ENCODE data around the gene LUC7L3.

Gene LUC7L3

GRCh38 chr17:50763716-50764475 lies 44.5 kb downstream of the LUC7L3 start:
- DNase-seq, result no peak

- DNase-seq, result no peak
These were observed 45.3 kb downstream of the LUC7L3 start for GRCh38 chr17:50764734-50765149.

GRCh38 chr17:50765454-50766221 lies 46.2 kb downstream of the LUC7L3 start:
- no peak for DNase-seq

DNA sequence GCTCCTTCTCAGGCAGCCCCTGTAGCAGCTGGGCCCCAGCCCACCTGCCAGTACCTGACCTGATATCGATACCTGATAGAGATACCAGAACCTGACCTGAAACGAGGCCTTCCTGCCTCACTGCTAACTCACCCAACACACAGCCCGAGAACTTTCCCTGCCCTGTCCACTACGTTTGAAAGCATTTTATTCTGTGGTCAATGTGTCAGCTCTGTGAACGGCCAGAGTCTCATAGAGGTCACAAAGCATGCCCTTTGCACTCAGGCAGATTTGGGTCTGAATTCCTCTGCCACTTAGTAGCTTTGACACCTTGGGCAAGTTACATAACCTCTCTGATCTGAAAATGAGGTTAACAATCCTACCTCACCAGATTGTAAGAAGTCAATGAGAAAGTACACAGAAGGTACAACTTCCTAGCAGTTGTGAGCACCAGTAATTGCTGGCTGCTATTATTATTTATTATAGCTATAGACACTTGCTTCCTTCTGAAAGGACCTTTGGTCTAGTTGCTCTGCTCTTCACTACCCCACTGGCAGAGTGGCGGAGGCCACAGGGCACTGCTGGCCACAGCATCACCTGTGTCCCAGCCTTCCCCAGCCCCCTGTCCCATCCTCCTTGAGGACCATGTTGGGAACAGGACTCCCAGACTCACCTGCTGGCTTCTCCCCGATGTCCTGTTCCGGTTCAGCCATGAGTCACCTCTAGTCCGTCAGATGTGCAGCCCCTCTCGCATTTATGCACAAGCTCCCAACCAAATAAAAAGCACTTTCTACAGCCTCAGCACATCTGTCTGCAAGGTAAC lies 47.0 kb downstream of the LUC7L3 start:
- DNase-seq, result no peak

DNA sequence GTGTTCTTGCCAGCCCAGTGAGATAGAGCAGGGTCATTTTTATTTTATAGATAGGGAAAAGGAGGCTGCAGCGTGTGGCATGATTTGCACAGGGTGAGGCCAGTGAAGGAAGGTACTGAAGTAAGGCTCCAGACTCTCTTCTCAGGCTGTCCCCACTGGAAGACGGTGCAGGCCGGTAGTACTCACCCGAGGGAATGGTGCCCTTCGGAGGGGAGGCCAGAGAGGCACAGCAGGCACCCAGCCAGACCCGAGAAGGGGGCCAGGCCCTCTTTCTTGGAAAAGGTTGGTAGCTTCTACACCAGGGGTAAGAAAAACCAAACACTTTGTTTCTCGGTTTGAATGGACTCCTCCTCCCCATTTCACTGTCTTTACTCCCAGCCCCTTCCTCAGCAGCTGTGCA lies 47.6 kb downstream of the LUC7L3 start:
- no peak for DNase-seq

DNA sequence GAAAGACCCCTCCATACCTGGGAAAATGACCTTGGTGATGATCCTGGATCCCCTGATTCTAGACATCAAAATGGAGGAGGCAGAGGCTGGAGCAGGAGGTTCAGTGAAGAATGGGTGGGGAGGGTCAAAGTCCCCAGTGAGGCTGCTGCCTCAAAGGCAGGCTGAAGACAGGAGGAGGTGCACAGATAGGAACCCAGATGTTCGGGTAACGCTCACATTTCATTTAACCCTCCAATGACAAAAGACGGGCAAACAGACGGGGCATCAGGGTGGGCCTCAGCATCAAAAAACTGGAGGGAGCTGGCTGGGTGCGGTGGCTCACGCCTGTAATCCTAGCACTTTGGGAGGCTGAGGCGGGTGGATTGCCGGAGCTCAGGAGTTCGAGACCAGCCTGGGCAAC lies 48.0 kb downstream of the LUC7L3 start, which contains the start of gene ANKRD40CL:
Gene ANKRD40CL (minus strand): TSS at position 73 of the 400 bp plus-strand sequence. CDS start 605 bp downstream, outside the sequence.
- no peak for DNase-seq

GRCh38 chr17:50768346-50768761 lies 49.0 kb downstream of the LUC7L3 start:
- no peak for DNase-seq

DNA sequence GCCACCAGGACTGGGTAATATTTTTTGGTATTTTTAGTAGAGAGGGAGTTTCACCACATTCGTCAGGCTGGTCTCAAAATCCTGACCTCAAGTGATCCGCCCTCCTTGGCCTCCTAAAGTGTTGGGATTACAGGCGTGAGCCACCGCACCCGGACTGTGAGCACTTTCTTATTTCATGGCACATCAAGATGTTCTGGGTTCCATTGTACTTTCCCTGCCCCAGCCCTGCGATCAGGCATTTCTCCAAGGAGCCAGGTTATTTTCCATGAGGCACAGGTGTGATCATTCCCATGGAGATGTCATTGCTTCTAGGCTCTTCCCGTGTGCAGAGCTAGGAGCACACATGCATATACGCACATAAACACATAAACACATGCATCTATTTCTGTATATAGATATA lies 50.5 kb downstream of the LUC7L3 start:
- DNase-seq, result no peak

DNA sequence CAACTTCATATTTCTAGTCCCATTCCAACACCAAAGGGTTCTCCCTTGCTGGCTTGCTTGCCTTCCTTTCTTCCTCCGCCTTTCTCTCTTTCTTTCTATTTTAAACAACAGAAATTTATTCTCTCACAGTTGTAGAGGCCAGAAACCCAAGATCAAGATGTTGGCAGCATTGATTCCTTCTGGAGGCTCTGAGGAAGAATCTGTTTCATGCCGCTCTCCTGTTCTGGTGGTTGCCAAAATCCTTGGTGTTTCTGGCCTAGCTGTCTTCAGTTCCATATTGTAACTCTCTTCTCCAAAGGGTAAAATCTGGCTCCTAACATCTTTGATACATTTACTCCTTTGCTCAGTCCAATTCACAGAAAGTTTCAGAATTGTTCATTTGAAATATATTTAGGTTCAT lies 50.9 kb downstream of the LUC7L3 start:
- no peak for DNase-seq

- DNase-seq, result no peak
These were observed 52.8 kb downstream of the LUC7L3 start for GRCh38 chr17:50771991-50772785.

DNA sequence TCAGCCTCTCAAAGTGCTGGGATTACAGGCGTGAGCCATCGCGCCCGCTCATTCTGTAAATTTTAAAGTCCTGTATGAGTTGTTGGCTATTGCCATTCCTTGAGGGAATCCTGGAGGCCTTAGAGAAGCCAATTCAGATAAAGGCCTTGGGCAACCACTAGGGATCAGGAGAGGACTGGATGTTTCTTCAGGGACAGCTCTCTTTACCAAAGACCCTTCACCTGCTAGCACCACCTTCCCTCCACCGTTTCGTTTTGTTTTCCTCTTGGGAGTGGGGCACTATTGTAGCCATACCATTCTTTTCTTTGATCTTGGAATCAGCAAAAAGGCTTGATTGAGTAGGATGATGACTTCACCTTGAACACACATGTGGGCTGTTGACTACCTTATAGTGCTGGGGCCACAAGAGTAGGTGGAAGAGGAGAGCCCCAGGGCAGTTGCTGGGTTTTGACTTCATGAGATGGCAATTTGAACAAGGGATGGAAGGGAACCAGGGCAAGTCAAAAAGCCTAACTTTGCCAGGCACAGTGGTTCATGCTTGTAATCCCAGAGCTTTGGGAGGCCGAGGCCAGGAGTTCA lies 54.9 kb downstream of the LUC7L3 start:
- no peak for DNase-seq

DNA sequence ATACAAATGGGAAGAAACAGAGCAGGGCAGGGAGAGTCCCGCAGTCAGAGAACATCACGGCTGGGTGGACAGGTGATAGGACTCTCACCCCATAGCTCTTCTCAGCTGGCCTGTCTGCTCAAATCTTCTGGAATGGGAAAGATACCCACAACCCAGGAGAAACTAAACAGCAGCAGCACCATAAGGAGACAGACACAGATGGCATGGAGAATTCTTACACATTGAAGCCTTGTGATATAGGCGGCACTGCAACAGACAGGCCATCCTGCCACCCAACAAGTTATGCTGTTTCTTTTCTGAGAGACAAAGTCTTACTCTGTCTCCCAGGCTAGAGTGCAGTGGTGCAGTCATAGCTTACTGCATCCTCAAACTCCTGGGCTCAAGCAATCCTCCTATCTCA lies 56.5 kb downstream of the LUC7L3 start:
- DNase-seq, result no peak

GRCh38 chr17:50778471-50778870 lies 59.1 kb downstream of the LUC7L3 start:
- DNase-seq, result no peak

GRCh38 chr17:50778988-50779387 lies 59.6 kb downstream of the LUC7L3 start:
- no peak for DNase-seq

DNA sequence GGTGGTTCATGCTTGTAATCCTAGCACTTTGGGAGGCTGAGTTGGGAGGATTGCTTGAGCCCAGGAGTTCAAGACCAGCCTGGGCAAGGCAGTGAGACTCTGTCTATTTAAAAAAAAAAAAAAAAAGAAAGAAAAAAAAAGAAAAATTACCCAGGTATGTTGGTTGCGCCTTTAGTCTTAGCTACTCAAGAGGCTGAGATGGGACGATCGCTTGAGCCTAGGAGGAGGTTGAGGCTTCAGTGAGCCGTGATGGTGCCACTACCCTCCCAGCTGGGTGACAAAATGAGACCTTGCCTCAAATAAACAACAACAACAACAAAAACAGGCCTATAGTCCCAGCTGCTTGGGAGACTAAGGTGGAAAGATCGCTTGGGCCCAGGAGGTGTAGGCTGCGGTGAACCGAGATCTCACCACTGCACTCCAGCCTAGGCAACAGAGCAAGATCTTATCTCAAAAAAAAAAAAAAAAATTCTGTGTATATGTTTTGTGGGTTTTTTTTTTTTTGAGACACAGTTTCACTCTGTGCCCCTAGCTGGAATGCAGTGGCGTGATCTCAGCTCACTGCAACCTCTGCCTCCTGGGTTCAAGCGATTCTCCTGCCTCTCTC lies 60.4 kb downstream of the LUC7L3 start:
- DNase-seq, result peak; percentile 41

DNA sequence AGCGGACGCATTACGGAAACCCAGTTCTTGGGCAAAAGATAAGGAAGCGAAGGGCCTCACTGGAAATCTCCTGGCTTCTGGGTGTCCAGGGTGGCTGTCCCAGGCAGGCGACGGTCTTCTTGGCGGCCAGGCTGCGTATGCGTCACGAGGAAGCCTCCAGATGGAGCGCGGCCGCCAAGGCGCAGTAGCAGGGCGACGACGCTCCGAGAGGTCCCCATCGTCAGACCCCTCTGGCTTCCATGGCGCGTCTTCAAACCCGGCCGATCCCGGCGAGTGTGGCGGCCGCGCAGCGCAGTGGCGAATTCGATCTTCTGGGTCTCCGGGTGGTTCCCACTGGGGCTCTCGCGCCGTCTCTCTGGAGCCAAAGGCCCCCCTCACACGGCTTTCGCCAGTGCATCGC lies 61.8 kb downstream of the LUC7L3 start:
- no peak for DNase-seq

DNA sequence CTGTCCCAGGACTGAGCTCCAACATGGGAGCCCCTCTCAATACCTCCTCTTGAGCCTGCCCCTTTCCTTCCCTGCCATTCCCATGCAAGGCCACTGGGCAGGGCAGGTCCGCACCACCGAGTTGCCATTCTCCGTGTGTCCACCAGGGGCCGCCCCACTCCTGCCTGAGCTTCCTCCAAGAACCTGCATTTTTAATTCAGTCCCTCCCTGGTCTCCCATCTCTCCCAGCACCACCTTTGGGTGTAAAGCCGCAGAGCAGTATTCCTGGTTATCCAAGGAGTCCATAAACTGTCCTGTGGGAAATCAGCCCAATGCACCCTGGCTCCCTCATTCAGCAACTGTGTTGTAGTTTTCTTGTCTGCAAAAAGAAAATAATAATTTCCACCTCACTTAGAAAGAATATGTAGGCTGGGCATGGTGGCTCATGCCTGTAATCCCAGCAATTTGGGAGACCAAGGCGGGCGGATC lies 63.8 kb downstream of the LUC7L3 start:
- DNase-seq, result peak; percentile 85

DNA sequence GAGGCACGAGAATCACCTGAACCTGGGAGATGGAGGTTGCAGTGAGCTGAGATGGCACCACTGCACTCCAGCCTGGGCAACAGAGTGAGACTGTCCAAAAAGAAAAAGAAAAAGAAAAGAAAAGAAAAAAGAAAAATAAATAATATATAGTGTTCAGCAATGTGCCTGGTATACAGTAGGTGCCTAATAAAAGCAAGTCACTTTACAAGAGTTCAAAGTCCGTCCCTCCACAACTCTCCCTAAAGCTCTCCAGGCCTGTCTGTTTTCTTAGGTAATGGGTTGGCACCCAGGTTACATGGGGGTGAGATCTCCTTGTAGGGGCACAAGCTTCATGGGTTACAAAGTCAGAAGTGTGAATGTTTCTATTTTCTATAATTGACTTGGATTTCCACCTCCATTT lies 64.5 kb downstream of the LUC7L3 start:
- DNase-seq, result no peak

- DNase-seq, result no peak
These were observed 65.7 kb downstream of the LUC7L3 start for GRCh38 chr17:50785126-50785525.

GRCh38 chr17:50785946-50786570 lies 66.7 kb downstream of the LUC7L3 start:
- no peak for DNase-seq

DNA sequence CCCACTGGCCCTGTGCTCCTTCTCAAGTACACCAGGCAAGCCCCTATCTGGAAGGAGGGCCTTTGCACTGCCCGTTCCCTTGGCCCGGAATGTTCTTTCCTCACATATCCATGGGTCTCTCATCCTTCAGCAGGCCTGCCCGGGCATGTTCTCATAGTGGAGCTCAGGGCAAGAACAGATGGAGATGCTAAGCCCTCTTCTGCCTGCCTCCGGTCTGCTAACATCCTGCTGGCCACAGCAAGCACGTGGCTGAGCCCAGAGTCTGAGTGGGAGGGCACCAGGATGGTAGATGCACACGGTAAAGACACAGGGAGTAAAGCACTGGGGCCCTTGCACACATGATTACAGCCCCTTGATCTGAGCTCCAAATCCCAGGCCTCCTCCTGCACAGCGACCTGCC lies 67.7 kb downstream of the LUC7L3 start:
- DNase-seq, result no peak
